Activated CD4-positive, alpha-beta memory T cell treated with anti-CD3 and anti-CD28 coated beads for 36 hours (primary cell): ENCODE results near the gene UGT1A5. TPM values are rescaled to one million over a fixed set of nuclear protein-coding genes. Genes with fewer than 3 reads are reported as not detected.
"Not testable (repeated sequence)": the region's sequence is repeated elsewhere in the genome, so short reads cannot be mapped to it uniquely, and the experiment has no call there.

ENCODE experiments used
- CTCF ChIA-PET: fragments of 350-600 bp; sonication (Branson Sonifier 250); formaldehyde crosslinking; loops from one replicate; lab custom pipeline; 2021; ENCODE audit warnings: antibody characterized with exemption, inconsistent platforms; lab: Charles Lee
- POLR2A ChIA-PET: fragments of 350-600 bp; sonication (Branson Sonifier 250); formaldehyde crosslinking; loops from one replicate; lab custom pipeline; 2021; ENCODE audit warnings: antibody characterized with exemption; lab: Charles Lee
- DNase-seq: peaks from one replicate; pipeline ENCODE4 v3.0.0-alpha.2; 2020
- H3K27ac Mint-ChIP-seq: one replicate; pipeline ENCODE4 v1.8.0; 2021; ENCODE audit warnings: mixed read lengths
- H3K27me3 Mint-ChIP-seq: one replicate; pipeline ENCODE4 v1.8.0; 2021; ENCODE audit warnings: mixed read lengths
- H3K36me3 Mint-ChIP-seq: one replicate; pipeline ENCODE4 v1.8.0; 2021; ENCODE audit warnings: mixed read lengths
- H3K4me1 Mint-ChIP-seq: one replicate; pipeline ENCODE4 v1.8.0; 2021; ENCODE audit warnings: low read depth, mixed read lengths
- H3K4me3 Mint-ChIP-seq: one replicate; pipeline ENCODE4 v1.8.0; 2021; ENCODE audit warnings: mild to moderate bottlenecking, mixed read lengths
- H3K9me3 Mint-ChIP-seq: one replicate; pipeline ENCODE4 v1.8.0; 2021; ENCODE audit warnings: mixed read lengths
- intact Hi-C: fragments of 100-400 bp; cut with micrococcal nuclease; formaldehyde crosslinking; loops from one replicate; pipeline ENCODE4 v1.15.1; 2023
- total RNA-seq, 2 experiments: library from RNA; stranded (reverse); gene quantifications; one replicate each; pipeline ENCODE4 v1.2.3, GENCODE V29; 2021

The UGT1A5 gene
- total RNA-seq, 2 experiments from 2014 or later = not detected

GRCh38 chr2:233728723-233729301, 16.1 kb downstream of the UGT1A5 start, which contains the start of gene UGT1A3:
Gene UGT1A3, plus strand, starts transcription at chr2:233729042. Its CDS starts 85 bp downstream, at chr2:233729127.
- intact Hi-C loops = no loop called here
- POLR2A ChIA-PET = no interaction called here
- Mint-ChIP-seq H3K9me3 (no peaks in the 10 kb centered on the region), H3K27me3 (peaks cover 16% of the 10 kb centered on the region), H3K27ac (no peak within 1 kb of the TSS), H3K4me1 (no peaks in the 10 kb centered on the region), H3K4me3 (no peak within 1 kb of the TSS), H3K36me3 (no peaks in the 10 kb centered on the region)
- CTCF ChIA-PET = interaction anchor here (1.0 kb wide), 1 partner anchor 17 kb away, joined by 3 read pairs; no protein-coding TSS in a partner anchor
- no peak for DNase-seq

- H3K36me3 Mint-ChIP-seq, intact Hi-C loops, H3K9me3 Mint-ChIP-seq, DNase-seq, H3K27ac Mint-ChIP-seq, H3K4me3 Mint-ChIP-seq, H3K4me1 Mint-ChIP-seq: not testable (repeated sequence)
- ChIA-PET POLR2A (interaction anchor here (0.6 kb wide), 1 partner anchor 781 kb away, joined by 3 read pairs; no protein-coding TSS in a partner anchor), CTCF (interaction anchor here (2.4 kb wide), 1 partner anchor 26 kb away, joined by 6 read pairs; no protein-coding TSS in a partner anchor)
- peaks cover 15% of the 10 kb centered on the region for H3K27me3 Mint-ChIP-seq
Observed at GRCh38 chr2:233736868-233737653, 24.4 kb downstream of the UGT1A5 start.

DNA sequence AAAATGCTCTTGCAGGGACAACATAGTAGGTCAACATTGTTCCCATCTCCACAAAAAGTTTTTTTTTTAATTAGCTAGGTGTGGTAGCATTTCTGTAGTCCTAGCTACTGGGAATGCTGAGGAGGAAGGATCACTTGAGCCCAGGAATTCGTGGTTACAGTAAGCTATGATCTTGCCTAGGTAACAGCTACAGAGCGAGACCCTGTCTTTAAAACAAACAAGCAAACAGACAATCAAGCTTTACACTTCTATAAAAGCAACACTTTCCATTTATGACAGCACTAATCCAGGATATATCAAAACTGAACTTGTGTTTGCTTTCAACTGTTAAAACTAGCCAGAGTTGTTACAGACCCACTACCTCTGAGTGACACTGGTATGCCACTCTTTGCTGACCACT, 28.2 kb downstream of the UGT1A5 start:
- Mint-ChIP-seq H3K4me3 (no peak overlapping the region), H3K9me3 (no peaks in the 10 kb centered on the region), H3K27ac (no peak overlapping the region), H3K36me3 (no peaks in the 10 kb centered on the region), H3K27me3 (peaks cover 10% of the 10 kb centered on the region), H3K4me1 (no peaks in the 10 kb centered on the region)
- CTCF ChIA-PET = no interaction called here
- DNase-seq = no peak
- POLR2A ChIA-PET = no interaction called here
- intact Hi-C loops = no loop called here

GRCh38 chr2:233743464-233744259, 31.0 kb downstream of the UGT1A5 start:
- peaks cover 4% of the 10 kb centered on the region for H3K27me3 Mint-ChIP-seq
- H3K4me1 Mint-ChIP-seq = no peaks in the 10 kb centered on the region
- no peak for DNase-seq
- intact Hi-C loops = no loop called here
- no peak overlapping the region for H3K27ac Mint-ChIP-seq
- no peak overlapping the region for H3K4me3 Mint-ChIP-seq
- CTCF ChIA-PET = no interaction called here
- no peaks in the 10 kb centered on the region for H3K36me3 Mint-ChIP-seq
- POLR2A ChIA-PET = no interaction called here
- no peaks in the 10 kb centered on the region for H3K9me3 Mint-ChIP-seq

GRCh38 chr2:233745073-233745755, 32.5 kb downstream of the UGT1A5 start:
- H3K4me3 Mint-ChIP-seq = no peak overlapping the region
- ChIA-PET CTCF (no interaction called here), POLR2A (no interaction called here)
- no peak overlapping the region for H3K27ac Mint-ChIP-seq
- H3K36me3 Mint-ChIP-seq = no peaks in the 10 kb centered on the region
- H3K9me3 Mint-ChIP-seq = no peaks in the 10 kb centered on the region
- H3K27me3 Mint-ChIP-seq = peaks cover 5% of the 10 kb centered on the region
- intact Hi-C loops = no loop called here
- H3K4me1 Mint-ChIP-seq = no peaks in the 10 kb centered on the region
- no peak for DNase-seq

GRCh38 chr2:233745838-233746237, 33.1 kb downstream of the UGT1A5 start:
- not testable (repeated sequence) for H3K27me3 Mint-ChIP-seq

GRCh38 chr2:233746475-233747282, 34.0 kb downstream of the UGT1A5 start:
- Mint-ChIP-seq H3K4me3 (no peak overlapping the region), H3K36me3 (no peaks in the 10 kb centered on the region), H3K9me3 (peaks cover 2% of the 10 kb centered on the region), H3K27ac (no peak overlapping the region), H3K4me1 (no peaks in the 10 kb centered on the region), H3K27me3 (peaks cover 5% of the 10 kb centered on the region)
- intact Hi-C loops = no loop called here
- ChIA-PET POLR2A (no interaction called here), CTCF (interaction anchor here (0.6 kb wide), 1 partner anchor 204 kb away, joined by 4 read pairs; no protein-coding TSS in a partner anchor)
- no peak for DNase-seq

More at GRCh38 chr2:233745838-233746237, 33.1 kb downstream of the UGT1A5 start:
- intact Hi-C loops, DNase-seq, H3K9me3 Mint-ChIP-seq, POLR2A ChIA-PET, CTCF ChIA-PET, H3K27ac Mint-ChIP-seq, H3K4me1 Mint-ChIP-seq, H3K36me3 Mint-ChIP-seq, H3K4me3 Mint-ChIP-seq: not testable (repeated sequence)

DNA sequence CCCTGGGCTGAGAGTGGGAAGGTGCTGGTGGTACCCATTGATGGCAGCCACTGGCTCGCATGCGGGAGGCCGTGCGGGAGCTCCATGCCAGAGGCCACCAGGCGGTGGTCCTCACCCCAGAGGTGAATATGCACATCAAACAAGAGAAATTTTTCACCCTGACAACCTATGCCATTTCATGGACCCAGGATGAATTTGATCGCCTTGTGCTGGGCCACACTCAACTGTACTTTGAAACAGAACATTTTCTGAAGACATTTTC, 34.5 kb downstream of the UGT1A5 start:
- H3K4me1 Mint-ChIP-seq = no peaks in the 10 kb centered on the region
- no peak overlapping the region for H3K4me3 Mint-ChIP-seq
- H3K27ac Mint-ChIP-seq = no peak overlapping the region
- no peak for DNase-seq
- peaks cover 5% of the 10 kb centered on the region for H3K27me3 Mint-ChIP-seq
- H3K9me3 Mint-ChIP-seq = peaks cover 2% of the 10 kb centered on the region
- H3K36me3 Mint-ChIP-seq = no peaks in the 10 kb centered on the region
- intact Hi-C loops = no loop called here
- CTCF ChIA-PET = interaction anchor here (0.6 kb wide), 1 partner anchor 204 kb away, joined by 4 read pairs; no protein-coding TSS in a partner anchor
- POLR2A ChIA-PET = no interaction called here

DNA sequence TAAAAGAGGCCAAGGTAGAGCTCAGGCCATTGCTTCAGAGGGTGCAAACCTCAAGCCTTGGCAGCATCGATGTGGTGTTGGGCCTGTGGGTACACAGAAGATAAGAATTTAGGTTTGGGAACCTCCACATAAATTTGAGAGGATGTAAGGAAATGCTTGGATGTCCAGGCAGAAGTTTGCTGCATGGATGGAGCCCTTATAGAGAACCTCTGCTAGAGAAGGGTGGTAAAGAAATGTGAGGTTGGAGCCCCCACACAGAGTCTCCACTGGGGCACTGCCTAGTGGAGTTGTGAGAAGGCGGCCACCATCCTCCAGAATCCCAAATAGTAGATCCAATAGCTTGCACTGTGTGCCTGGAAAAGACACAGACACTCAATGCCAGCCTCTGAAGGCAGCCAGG, 38.0 kb downstream of the UGT1A5 start:
- H3K9me3 Mint-ChIP-seq, DNase-seq, H3K27ac Mint-ChIP-seq, H3K27me3 Mint-ChIP-seq, CTCF ChIA-PET, H3K36me3 Mint-ChIP-seq, H3K4me1 Mint-ChIP-seq, H3K4me3 Mint-ChIP-seq, intact Hi-C loops, POLR2A ChIA-PET: not testable (repeated sequence)

DNA sequence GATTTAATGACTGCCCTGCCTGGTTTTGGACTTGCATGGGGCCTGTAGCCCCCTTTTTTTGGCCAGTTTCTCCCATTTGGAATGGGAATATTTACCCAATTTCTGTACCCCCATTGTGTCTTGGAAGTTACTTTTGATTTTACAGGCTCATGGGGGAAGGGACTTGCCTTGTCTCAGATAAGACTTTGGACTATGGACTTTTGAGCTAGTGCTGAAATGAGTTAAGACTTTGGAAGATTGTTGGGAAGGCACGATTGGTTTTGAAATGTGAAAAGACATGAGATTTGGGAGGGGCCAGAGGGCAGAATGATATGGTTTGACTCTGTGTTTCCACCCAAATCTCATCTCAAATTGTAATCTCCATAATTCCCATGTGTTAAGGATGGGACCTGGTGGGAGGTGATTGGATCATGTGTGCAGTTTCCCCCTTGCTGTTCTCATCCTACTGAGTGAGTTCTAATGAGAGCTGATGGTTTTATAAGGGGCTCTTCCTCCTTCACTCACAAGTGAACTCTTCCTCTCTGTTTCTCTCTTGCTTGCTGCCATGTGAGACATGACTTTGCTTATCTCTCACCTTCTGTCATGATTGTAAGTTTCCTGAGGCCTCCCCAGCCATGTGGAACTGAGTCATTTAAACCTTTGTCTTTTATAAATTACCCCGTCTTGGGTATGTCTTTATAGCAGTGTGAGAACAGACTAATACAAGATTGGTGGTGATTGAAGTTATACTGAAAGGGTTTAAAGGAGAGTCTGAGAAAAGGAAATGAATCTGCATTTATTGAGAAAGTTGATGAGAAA, 38.7 kb downstream of the UGT1A5 start:
- H3K36me3 Mint-ChIP-seq, H3K27me3 Mint-ChIP-seq, CTCF ChIA-PET, H3K4me3 Mint-ChIP-seq, H3K4me1 Mint-ChIP-seq, H3K27ac Mint-ChIP-seq, POLR2A ChIA-PET, DNase-seq, intact Hi-C loops, H3K9me3 Mint-ChIP-seq: not testable (repeated sequence)
